WTC11 (cell line): ENCODE results near the gene TMEM184A. TPM values are rescaled to one million over a fixed set of nuclear protein-coding genes. Genes with fewer than 3 reads are reported as not detected.

Experiments used
- ATAC-seq: fragments of 200-7000 bp; cut with Tn5 transposase; 2 replicates; pipeline ENCODE4 v1.10.0; 2021; ENCODE audit warnings: mild to moderate bottlenecking, moderate library complexity
- CTCF ChIA-PET: fragments of 300-600 bp; sonication (Branson Sonifier 250); formaldehyde crosslinking; loops from one replicate; lab custom pipeline; 2021; ENCODE audit warnings: antibody characterized with exemption; lab: Charles Lee
- POLR2A ChIA-PET: fragments of 350-600 bp; sonication (Branson Sonifier 250); formaldehyde crosslinking; loops from one replicate; lab custom pipeline; 2021; ENCODE audit warnings: antibody characterized with exemption; lab: Charles Lee
- DNase-seq: peaks from one replicate; pipeline ENCODE4 v3.0.0; 2021; ENCODE audit warnings: low spot score
- H3K27ac Mint-ChIP-seq: 2 replicates; pipeline ENCODE4 v1.8.0; 2021; ENCODE audit warnings: mixed read lengths
- H3K27me3 Mint-ChIP-seq: 2 replicates; pipeline ENCODE4 v1.8.0; 2021; ENCODE audit warnings: low read depth, mild to moderate bottlenecking, moderate library complexity, mixed read lengths
- H3K36me3 Mint-ChIP-seq: 2 replicates; pipeline ENCODE4 v1.8.0; 2021; ENCODE audit warnings: mixed read lengths
- H3K4me1 Mint-ChIP-seq: 2 replicates; pipeline ENCODE4 v1.8.0; 2022; ENCODE audit warnings: mixed read lengths
- H3K4me3 Mint-ChIP-seq: 2 replicates; pipeline ENCODE4 v1.8.0; 2021; ENCODE audit warnings: mild to moderate bottlenecking, moderate library complexity, mixed read lengths
- H3K9me3 Mint-ChIP-seq: 2 replicates; pipeline ENCODE4 v1.8.0; 2021; ENCODE audit warnings: mixed read lengths
- ATF2 ChIP-seq: sonication (generic); formaldehyde crosslinking; IDR thresholded peaks from 2 replicates; pipeline ENCODE4 v1.8.1; 2022; ENCODE audit warnings: low read depth, missing genetic modification reagents, borderline replicate concordance
- CBFB ChIP-seq: sonication (generic); formaldehyde crosslinking; IDR thresholded peaks from 2 replicates; pipeline ENCODE4 v1.8.1; 2022; ENCODE audit warnings: mild to moderate bottlenecking, low read depth, missing genetic modification reagents
- CTCF ChIP-seq: fragments of 200-600 bp; IDR thresholded peaks from 2 replicates; pipeline ENCODE4 v1.8.0; 2022; ENCODE audit warnings: antibody characterized with exemption
- ELF4 ChIP-seq: sonication (generic); formaldehyde crosslinking; IDR thresholded peaks from 2 replicates; pipeline ENCODE4 v1.8.1; 2022; ENCODE audit warnings: low read depth, mild to moderate bottlenecking, moderate library complexity, missing genetic modification reagents
- EMX1 ChIP-seq: fragments of 250-450 bp; sonication (Bioruptor Pico); IDR thresholded peaks from 2 replicates; pipeline ENCODE4 v1.8.0; 2021; ENCODE audit warnings: mild to moderate bottlenecking
- GRHL2 ChIP-seq: fragments of 250-450 bp; sonication (Bioruptor Pico); IDR thresholded peaks from 2 replicates; pipeline ENCODE4 v1.8.0; 2022; ENCODE audit warnings: mild to moderate bottlenecking, moderate library complexity; ENCODE audit not compliant: insufficient replicate concordance, severe bottlenecking
- GTF2I ChIP-seq: fragments of 250-450 bp; sonication (Bioruptor Pico); conservative IDR thresholded peaks from 2 replicates; pipeline ENCODE4 v1.4.0; 2021; ENCODE audit warnings: mild to moderate bottlenecking
- IRF1 ChIP-seq: sonication (generic); formaldehyde crosslinking; IDR thresholded peaks from 2 replicates; pipeline ENCODE4 v1.8.0; 2023; ENCODE audit warnings: missing genetic modification reagents
- JAZF1 ChIP-seq: fragments of 250-450 bp; sonication (Bioruptor Pico); IDR thresholded peaks from 2 replicates; pipeline ENCODE4 v1.9.0; 2021; ENCODE audit warnings: moderate library complexity, mild to moderate bottlenecking, inconsistent platforms
- NFATC4 ChIP-seq: fragments of 250-450 bp; sonication (Bioruptor Pico); IDR thresholded peaks from 2 replicates; pipeline ENCODE4 v1.9.0; 2021; ENCODE audit warnings: mild to moderate bottlenecking
- NFE2L1 ChIP-seq: sonication (generic); formaldehyde crosslinking; IDR thresholded peaks from 2 replicates; pipeline ENCODE4 v1.8.1; 2023; ENCODE audit warnings: missing genetic modification reagents
- NFYB ChIP-seq: sonication (generic); formaldehyde crosslinking; conservative IDR thresholded peaks from 2 replicates; pipeline ENCODE4 v1.8.0; 2022; ENCODE audit warnings: low read depth, missing genetic modification reagents
- NR1H2 ChIP-seq: sonication (generic); formaldehyde crosslinking; IDR thresholded peaks from 2 replicates; pipeline ENCODE4 v1.9.0; 2021; ENCODE audit warnings: mild to moderate bottlenecking, moderate library complexity, missing genetic modification reagents
- PRDM15 ChIP-seq: sonication (generic); formaldehyde crosslinking; IDR thresholded peaks from 2 replicates; pipeline ENCODE4 v1.8.0; 2022; ENCODE audit warnings: missing genetic modification reagents
- RORB ChIP-seq: fragments of 250-450 bp; sonication (Bioruptor Pico); IDR thresholded peaks from 2 replicates; pipeline ENCODE4 v1.9.0; 2021; ENCODE audit warnings: mild to moderate bottlenecking
- TEAD4 ChIP-seq: sonication (generic); formaldehyde crosslinking; IDR thresholded peaks from 2 replicates; pipeline ENCODE4 v1.8.0; 2022; ENCODE audit warnings: mild to moderate bottlenecking, missing genetic modification reagents
- TP53 ChIP-seq: sonication (generic); formaldehyde crosslinking; IDR thresholded peaks from 2 replicates; pipeline ENCODE4 v1.8.1; 2023; ENCODE audit warnings: mild to moderate bottlenecking, missing genetic modification reagents
- ZBTB21 ChIP-seq: sonication (generic); formaldehyde crosslinking; IDR thresholded peaks from 2 replicates; pipeline ENCODE4 v1.8.1; 2023; ENCODE audit warnings: mild to moderate bottlenecking, missing genetic modification reagents, borderline replicate concordance
- ZBTB43 ChIP-seq: sonication (generic); formaldehyde crosslinking; IDR thresholded peaks from 2 replicates; pipeline ENCODE4 v1.8.1; 2023; ENCODE audit warnings: mild to moderate bottlenecking, missing genetic modification reagents
- ZNF263 ChIP-seq: sonication (generic); formaldehyde crosslinking; IDR thresholded peaks from 2 replicates; pipeline ENCODE4 v1.8.1; 2022; ENCODE audit warnings: low read depth, mild to moderate bottlenecking, moderate library complexity, missing genetic modification reagents
- ZNF317 ChIP-seq: sonication (generic); formaldehyde crosslinking; IDR thresholded peaks from 2 replicates; pipeline ENCODE4 v1.8.1; 2023; ENCODE audit warnings: low read depth, mild to moderate bottlenecking, moderate library complexity, missing genetic modification reagents, borderline replicate concordance
- ZNF423 ChIP-seq: fragments of 250-450 bp; sonication (Bioruptor Pico); IDR thresholded peaks from 2 replicates; pipeline ENCODE4 v2.1.2; 2022; ENCODE audit warnings: mild to moderate bottlenecking, moderate library complexity
- ZNF512 ChIP-seq: sonication (generic); formaldehyde crosslinking; IDR thresholded peaks from 2 replicates; pipeline ENCODE4 v1.8.1; 2022; ENCODE audit warnings: missing genetic modification reagents, borderline replicate concordance
- ZSCAN18 ChIP-seq: fragments of 250-450 bp; sonication (Bioruptor Pico); IDR thresholded peaks from 2 replicates; pipeline ENCODE4 v2.1.2; 2022; ENCODE audit warnings: mild to moderate bottlenecking, moderate library complexity
- total RNA-seq: library from RNA; stranded (reverse); gene quantifications from 3 replicates; pipeline ENCODE4 v1.2.3, GENCODE V29; 2021

The TMEM184A gene
- total RNA-seq, 1 experiment from 2014 or later = 1.4 TPM

- TF ChIP-seq PRDM15 (CRISPR knock-in tag) = no peak
- TF ChIP-seq ZSCAN18 = no peak
- TF ChIP-seq GTF2I (CRISPR knock-in tag) = no peak
- no peak for TF ChIP-seq ELF4 (CRISPR knock-in tag)
- no peak for TF ChIP-seq NFYB (CRISPR knock-in tag)
- TF ChIP-seq RORB (CRISPR knock-in tag) = no peak
Observed at GRCh38 chr7:1501487-1502270, 54.3 kb downstream of the TMEM184A start (continued).

GRCh38 chr7:1500064-1500807, 55.8 kb downstream of the TMEM184A start:
- H3K4me1 Mint-ChIP-seq = peaks cover 9% of the 10 kb centered on the region
- TF ChIP-seq ATF2 (CRISPR knock-in tag) = no peak
- no peak for TF ChIP-seq CBFB
- TF ChIP-seq NR1H2 (CRISPR knock-in tag) = no peak
- TF ChIP-seq TP53 (CRISPR knock-in tag) = no peak
- TF ChIP-seq ZNF423 = no peak
- no peak for TF ChIP-seq IRF1 (CRISPR knock-in tag)
- TF ChIP-seq ZNF263 (CRISPR knock-in tag) = no peak
- TF ChIP-seq ZNF512 (CRISPR knock-in tag) = no peak
- TF ChIP-seq EMX1 (CRISPR knock-in tag) = no peak
- no peak for TF ChIP-seq ZNF317
- TF ChIP-seq JAZF1 = no peak
- TF ChIP-seq ZBTB43 = no peak
- no peak for TF ChIP-seq TEAD4 (CRISPR knock-in tag)
- TF ChIP-seq NFE2L1 (CRISPR knock-in tag) = no peak
- TF ChIP-seq ZBTB21 (CRISPR knock-in tag) = no peak
- TF ChIP-seq NFATC4 (CRISPR knock-in tag) = no peak
- TF ChIP-seq GRHL2 (CRISPR knock-in tag) = no peak
- no peak for TF ChIP-seq CTCF

More at GRCh38 chr7:1500064-1500807, 55.8 kb downstream of the TMEM184A start:
- ATAC-seq = no peak
- CTCF ChIA-PET = no interaction called here
- DNase-seq = no peak
- Mint-ChIP-seq H3K36me3 (peaks cover 37% of the 10 kb centered on the region), H3K27ac (no peak overlapping the region), H3K9me3 (no peaks in the 10 kb centered on the region), H3K4me3 (no peak overlapping the region), H3K27me3 (no peaks in the 10 kb centered on the region)
- POLR2A ChIA-PET = no interaction called here
